ENCODE results near the gene SERTAD3.
A peak's percentile ranks its signal among the peaks of the same experiment; 100 is the strongest.
"Not testable (repeated sequence)": the region's sequence is repeated elsewhere in the genome, so short reads cannot be mapped to it uniquely, and the experiment has no call there.

The SERTAD3 gene

GRCh38 chr19:40424637-40425449, 19.3 kb downstream of the SERTAD3 start:
- no peak for DNase-seq

GRCh38 chr19:40423938-40424337, 20.2 kb downstream of the SERTAD3 start:
- no peak for DNase-seq

- no peak for DNase-seq
These were observed 21.2 kb downstream of the SERTAD3 start for GRCh38 chr19:40422748-40423566.

- no peak for DNase-seq
These were observed 22.0 kb downstream of the SERTAD3 start for GRCh38 chr19:40421993-40422747.

GRCh38 chr19:40420766-40421765, 23.1 kb downstream of the SERTAD3 start:
- peak; percentile 71 for DNase-seq

GRCh38 chr19:40420451-40420765, 23.7 kb downstream of the SERTAD3 start:
- DNase-seq = no peak

GRCh38 chr19:40419780-40420179, 24.4 kb downstream of the SERTAD3 start:
- no peak for DNase-seq

GRCh38 chr19:40419066-40419612, 25.0 kb downstream of the SERTAD3 start:
- no peak for DNase-seq

- DNase-seq = no peak
These were observed 26.1 kb downstream of the SERTAD3 start for GRCh38 chr19:40418040-40418439.

GRCh38 chr19:40417643-40417981, 26.5 kb downstream of the SERTAD3 start:
- DNase-seq = no peak

- no peak for DNase-seq
These were observed 27.1 kb downstream of the SERTAD3 start for GRCh38 chr19:40416918-40417642.

- no peak for DNase-seq
These were observed 28.4 kb downstream of the SERTAD3 start for GRCh38 chr19:40415768-40416167.

GRCh38 chr19:40414542-40415535, 29.3 kb downstream of the SERTAD3 start:
- DNase-seq = no peak

- no peak for DNase-seq
These were observed 30.8 kb downstream of the SERTAD3 start, which contains the start of gene PRX for GRCh38 chr19:40413291-40413845. Gene PRX, minus strand, starts transcription at chr19:40413378. Its CDS starts 5,446 bp downstream, at chr19:40407932.

- no peak for DNase-seq
These were observed 31.3 kb downstream of the SERTAD3 start for GRCh38 chr19:40412866-40413265.

GRCh38 chr19:40411958-40412499, 32.1 kb downstream of the SERTAD3 start:
- DNase-seq = no peak

- DNase-seq = no peak
These were observed 32.9 kb downstream of the SERTAD3 start for GRCh38 chr19:40411125-40411842.

GRCh38 chr19:40410030-40410389, 34.1 kb downstream of the SERTAD3 start:
- DNase-seq = no peak

- DNase-seq = not testable (repeated sequence)
These were observed 35.6 kb downstream of the SERTAD3 start for GRCh38 chr19:40408598-40408925.

Measured in NCI-H1105 (cell line).